GM18526 (cell line): Measurements from ENCODE around the gene MPZ.

Experiments
- POLR2A ChIP-seq: IDR thresholded peaks from 3 replicates; pipeline ENCODE4 v1.6.1; 2011; ENCODE audit not compliant: insufficient read length; ENCODE audit errors: extremely low read depth

Gene MPZ

DNA sequence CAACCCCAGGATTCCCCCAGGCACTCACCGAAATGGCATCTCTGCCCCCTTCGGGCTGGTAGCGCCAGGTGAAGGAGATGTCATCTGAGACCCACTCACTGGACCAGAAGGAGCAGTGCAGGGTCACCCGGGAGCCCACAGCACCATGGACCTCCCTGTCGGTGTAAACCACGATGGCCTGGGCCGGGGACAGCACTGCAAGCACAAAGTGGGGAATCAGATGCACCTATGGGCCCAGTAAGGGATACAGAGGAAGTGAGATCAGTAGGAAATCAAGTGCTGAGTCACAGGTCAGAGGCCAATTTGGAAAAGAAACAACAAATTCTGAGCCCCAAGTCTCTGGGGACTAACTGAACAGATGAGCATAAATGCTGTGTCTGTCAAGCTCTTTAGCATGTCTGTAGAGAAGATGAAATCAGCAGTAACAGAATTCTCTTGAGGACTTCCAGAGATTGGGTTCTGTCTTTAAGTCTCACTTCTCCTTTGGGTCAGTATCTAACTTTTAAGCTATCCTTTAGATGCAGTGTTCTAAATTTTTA lies 2.5 kb downstream of the MPZ start:
- TF ChIP-seq POLR2A, result no peak

GRCh38 chr1:161305867-161306519 lies 3.8 kb downstream of the MPZ start:
- TF ChIP-seq POLR2A, result peak; percentile 67

- TF ChIP-seq POLR2A, result no peak
Measured at GRCh38 chr1:161304927-161305866, 4.6 kb downstream of the MPZ start.

DNA sequence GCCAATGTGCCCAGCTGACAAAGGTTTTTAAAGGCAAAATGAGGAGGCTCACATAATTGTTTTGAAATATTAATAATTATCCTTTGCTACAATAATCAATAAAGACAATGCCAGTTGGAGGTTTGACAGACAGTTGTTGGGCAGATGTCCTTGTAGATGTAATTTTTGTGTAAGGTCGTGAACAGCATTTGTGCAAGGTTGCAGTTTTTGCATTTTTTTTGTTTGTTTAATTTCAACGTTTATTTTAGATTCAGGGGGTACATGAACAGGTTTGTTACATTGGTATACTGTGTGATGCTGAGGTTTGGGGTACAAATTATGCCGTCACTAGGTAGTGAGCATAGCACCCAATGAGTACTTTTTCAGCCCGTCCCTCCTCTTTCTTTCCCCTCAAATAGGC lies 9.3 kb downstream of the MPZ start:
- no peak for TF ChIP-seq POLR2A

GRCh38 chr1:161299347-161299746 lies 10.4 kb downstream of the MPZ start:
- TF ChIP-seq POLR2A, result no peak

DNA sequence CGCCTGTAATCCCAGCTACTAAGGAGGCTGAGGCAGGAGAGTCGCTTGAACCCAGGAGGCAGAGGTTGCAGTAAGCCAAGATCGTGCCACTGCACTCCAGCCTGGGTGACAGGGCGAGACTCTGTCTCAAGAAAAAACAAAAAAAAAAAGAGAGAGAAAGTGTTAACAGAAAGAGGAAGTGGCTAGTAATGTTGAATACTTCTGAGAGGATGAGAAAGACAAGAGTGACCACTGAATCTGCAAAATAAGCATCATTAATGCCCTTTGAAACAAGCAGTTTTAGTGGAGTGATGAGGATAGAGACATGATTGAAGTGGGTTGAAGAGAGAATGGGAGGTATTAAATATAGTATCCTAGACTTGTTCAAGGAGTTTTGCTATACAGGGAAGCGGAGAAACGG lies 11.7 kb downstream of the MPZ start:
- TF ChIP-seq POLR2A, result no peak

GRCh38 chr1:161297415-161297814 lies 12.4 kb downstream of the MPZ start:
- no peak for TF ChIP-seq POLR2A

GRCh38 chr1:161290779-161291178 lies 19.0 kb downstream of the MPZ start:
- TF ChIP-seq POLR2A, result no peak

GRCh38 chr1:161287482-161288054 lies 22.2 kb downstream of the MPZ start:
- TF ChIP-seq POLR2A, result no peak

DNA sequence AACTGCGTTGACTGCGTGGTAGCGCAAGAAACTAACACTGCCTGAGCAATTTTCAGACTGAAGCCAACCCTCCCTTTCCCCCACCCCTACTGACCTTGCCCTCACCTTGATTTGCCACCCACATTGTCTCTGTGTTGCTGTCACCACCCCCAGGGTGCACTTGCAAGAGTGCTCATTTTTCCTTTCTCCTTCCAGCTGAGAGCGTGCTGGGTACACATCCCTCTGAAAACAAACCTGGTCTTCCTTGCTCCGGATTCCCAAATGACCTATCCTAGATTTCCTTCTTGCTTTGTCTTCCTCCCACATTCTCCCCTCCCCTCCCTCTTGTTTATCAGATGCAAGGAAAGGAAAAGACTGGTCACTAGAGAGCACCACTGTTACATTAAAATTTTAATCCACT lies 24.2 kb downstream of the MPZ start:
- TF ChIP-seq POLR2A, result no peak

DNA sequence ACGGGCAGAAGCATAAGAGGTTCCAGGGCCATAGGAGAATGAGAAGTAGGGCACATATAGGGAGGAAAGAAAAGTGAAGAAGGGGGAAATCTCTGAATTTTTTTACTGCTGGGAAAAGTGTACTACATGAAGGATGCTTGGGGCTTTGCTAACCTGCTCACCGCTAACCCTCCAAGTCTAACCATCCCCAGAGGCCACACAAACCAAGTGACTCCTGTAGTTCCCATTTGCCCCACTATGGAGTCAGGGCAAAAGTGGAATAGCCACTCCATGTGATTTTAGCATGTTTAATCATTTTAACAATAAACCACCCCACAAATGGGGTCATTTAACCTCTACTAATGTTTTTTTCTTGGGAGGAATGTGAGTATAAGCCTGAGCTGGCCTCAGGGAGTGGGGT lies 24.7 kb downstream of the MPZ start:
- no peak for TF ChIP-seq POLR2A

GRCh38 chr1:161282991-161283390 lies 26.8 kb downstream of the MPZ start:
- TF ChIP-seq POLR2A, result no peak

- TF ChIP-seq POLR2A, result no peak
Measured at GRCh38 chr1:161274874-161275273, 34.9 kb downstream of the MPZ start.

- no peak for TF ChIP-seq POLR2A
Measured at GRCh38 chr1:161273402-161273801, 36.4 kb downstream of the MPZ start.

- TF ChIP-seq POLR2A, result no peak
Measured at GRCh38 chr1:161267321-161267720, 42.4 kb downstream of the MPZ start.

DNA sequence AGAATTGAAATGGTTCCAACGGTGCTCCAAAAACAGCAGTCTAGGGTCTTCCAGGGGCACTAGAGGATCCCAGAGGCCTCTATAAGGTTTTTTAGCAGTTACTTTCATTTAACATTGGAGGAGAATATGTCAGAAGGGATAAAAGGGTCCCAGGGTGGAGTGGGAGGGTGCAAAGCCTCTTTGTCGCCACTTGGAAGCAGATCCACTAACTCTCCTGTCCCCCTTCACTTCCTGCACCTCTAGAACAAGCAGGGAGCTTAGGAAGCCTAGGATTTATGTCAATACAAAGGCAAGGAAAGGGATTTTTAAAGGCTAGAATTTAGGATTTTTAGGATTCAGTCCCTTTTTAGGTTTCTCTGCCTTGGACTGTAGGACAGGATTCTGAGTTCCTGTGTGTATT lies 42.9 kb downstream of the MPZ start:
- TF ChIP-seq POLR2A, result no peak

- TF ChIP-seq POLR2A, result no peak
Measured at GRCh38 chr1:161266202-161266601, 43.6 kb downstream of the MPZ start.

GRCh38 chr1:161265305-161265704 lies 44.5 kb downstream of the MPZ start:
- no peak for TF ChIP-seq POLR2A
